ENCODE measurements around the gene OSBPL8.

The OSBPL8 gene

DNA sequence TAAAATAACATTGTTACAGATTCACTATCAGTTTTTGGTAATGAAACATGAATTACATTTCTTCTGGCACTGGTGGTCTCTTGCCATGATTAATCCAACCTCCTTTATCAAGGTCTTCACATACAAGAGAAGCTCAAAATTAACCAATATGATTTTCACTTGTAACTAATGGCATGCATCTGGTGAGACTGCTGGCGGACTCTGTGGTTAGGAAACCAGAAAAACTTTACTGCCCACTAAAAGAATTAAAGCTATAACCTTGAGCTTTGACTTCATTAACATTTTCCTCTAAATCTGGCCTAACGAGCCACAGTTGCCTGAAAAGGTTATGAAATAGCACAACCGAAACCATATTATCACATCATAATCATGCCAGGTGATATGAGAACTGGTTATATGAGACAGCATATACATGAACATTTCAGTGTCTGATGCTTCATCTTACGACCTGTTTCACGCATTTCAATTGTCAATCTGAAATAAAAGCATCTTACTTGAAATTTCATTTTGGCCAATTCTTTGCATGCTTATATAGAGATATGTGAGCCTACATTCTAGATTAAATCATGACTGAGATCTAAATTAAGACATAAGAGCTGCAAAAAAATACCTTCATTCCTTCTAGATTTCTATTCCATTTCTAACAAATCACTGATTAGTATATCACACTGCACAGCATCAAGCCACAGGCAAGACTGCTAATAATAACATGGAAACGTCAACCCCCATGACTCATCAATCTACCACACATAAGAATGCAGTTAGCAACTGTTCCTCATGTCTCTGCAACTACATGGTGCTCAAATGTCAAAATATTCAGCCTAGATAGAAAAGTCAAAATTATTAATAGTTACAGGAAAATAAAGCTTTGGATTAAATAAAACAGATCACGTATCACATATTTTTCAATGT, 89.3 kb downstream of the OSBPL8 start:
- H3K36me3 ChIP-seq (ENCODE audit: control insufficient read depth in 1 of 2, insufficient read depth in 2 of 2, low read depth in 1 of 2, low read length in 2 of 2) = no peaks in the 10 kb centered on the region
- H2BK5ac ChIP-seq (ENCODE audit: low read depth, low read length, poor library complexity, severe bottlenecking) = no peak overlapping the region
- H3K14ac ChIP-seq (ENCODE audit: low read length in 2 of 2) = no peak overlapping the region
- H3K79me1 ChIP-seq (replicated peaks; ENCODE audit: low read length, poor library complexity, severe bottlenecking) = peaks cover 16% of the 10 kb centered on the region
- no peaks in the 10 kb centered on the region for H3K9me3 ChIP-seq (ENCODE audit: control insufficient read depth, low read length)
- H2BK120ac ChIP-seq (ENCODE audit: low read depth, low read length) = no peak overlapping the region
- no peak overlapping the region for H4K8ac ChIP-seq (ENCODE audit: low read length)
- H3K4me1 ChIP-seq (ENCODE audit: control insufficient read depth, insufficient read depth, low read depth, low read length) = no peaks in the 10 kb centered on the region
- no peak overlapping the region for H4K91ac ChIP-seq (ENCODE audit: low read length)
- no peak overlapping the region for H3K4me2 ChIP-seq (ENCODE audit: low read length, poor library complexity, severe bottlenecking)
- no peak overlapping the region for H2AFZ ChIP-seq (ENCODE audit: low read depth, low read length)
- H3K27me3 ChIP-seq (ENCODE audit: control insufficient read depth in 1 of 2, insufficient read depth in 1 of 2, low read length in 2 of 2) = no peaks in the 10 kb centered on the region
- H3K4me3 ChIP-seq (ENCODE audit: insufficient read depth in 1 of 2, low read depth in 1 of 2, low read length in 2 of 2) = no peak overlapping the region
- H2AK5ac ChIP-seq (ENCODE audit: low read length, severe bottlenecking) = no peak overlapping the region
- WGBS = 66% methylated on average over 3 of the region's 7 CpGs
- no peak overlapping the region for H3K27ac ChIP-seq (ENCODE audit: low read length, poor library complexity, severe bottlenecking)
- H3K18ac ChIP-seq (ENCODE audit: low read depth in 1 of 2, low read length in 2 of 2) = no peak overlapping the region
- no peak overlapping the region for H2BK12ac ChIP-seq (ENCODE audit: low read length in 2 of 2)
- H2BK15ac ChIP-seq (ENCODE audit: low read depth, poor library complexity, severe bottlenecking) = no peak overlapping the region
- H3K23ac ChIP-seq (ENCODE audit: low read length in 2 of 2) = no peak overlapping the region
- DNase-seq = peak; percentile 84
- no peak overlapping the region for H3K9ac ChIP-seq (ENCODE audit: low read length)
- H3K4ac ChIP-seq (ENCODE audit: low read depth in 1 of 2, low read length in 2 of 2) = no peak overlapping the region

DNA sequence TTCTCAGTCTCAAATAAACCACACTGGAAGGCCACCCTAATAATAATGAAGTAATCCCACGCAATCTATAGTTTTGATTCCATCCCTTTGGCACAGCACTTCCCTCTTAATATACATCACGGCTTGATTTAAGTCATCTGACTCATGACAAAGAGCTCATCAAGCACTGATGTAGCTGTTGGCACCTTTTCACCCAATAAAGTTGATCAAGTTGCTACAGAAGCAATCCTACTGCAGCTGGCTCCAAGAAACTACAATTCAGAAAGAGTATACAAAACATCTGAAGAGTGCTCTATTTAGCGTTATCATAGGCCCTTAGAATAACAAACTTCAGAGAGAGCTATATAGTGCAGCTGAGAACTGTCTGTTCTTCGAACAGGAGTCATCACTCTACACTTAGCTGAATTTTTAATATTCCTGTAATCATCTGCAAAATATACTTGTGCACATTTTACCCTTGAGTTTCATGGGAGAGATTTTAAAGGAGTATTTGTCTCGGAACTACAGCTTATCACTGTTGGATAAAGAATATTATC, 94.9 kb downstream of the OSBPL8 start:
- Histone ChIP-seq H3K27ac (ENCODE audit: low read length, poor library complexity, severe bottlenecking) (no peak overlapping the region), H3K23ac (ENCODE audit: low read length in 2 of 2) (no peak overlapping the region), H3K18ac (ENCODE audit: low read depth in 1 of 2, low read length in 2 of 2) (no peak overlapping the region), H3K27me3 (ENCODE audit: control insufficient read depth in 1 of 2, insufficient read depth in 1 of 2, low read length in 2 of 2) (no peaks in the 10 kb centered on the region), H2BK5ac (ENCODE audit: low read depth, low read length, poor library complexity, severe bottlenecking) (no peak overlapping the region), H2BK15ac (ENCODE audit: low read depth, poor library complexity, severe bottlenecking) (no peak overlapping the region), H2AFZ (ENCODE audit: low read depth, low read length) (no peak overlapping the region), H3K14ac (ENCODE audit: low read length in 2 of 2) (no peak overlapping the region), H4K91ac (ENCODE audit: low read length) (no peak overlapping the region), H3K36me3 (ENCODE audit: control insufficient read depth in 1 of 2, insufficient read depth in 2 of 2, low read depth in 1 of 2, low read length in 2 of 2) (peaks cover 0 to 5% of the 10 kb centered on the region in 2 experiments), H3K9ac (ENCODE audit: low read length) (no peak overlapping the region), H3K4me2 (ENCODE audit: low read length, poor library complexity, severe bottlenecking) (no peak overlapping the region), H3K4me1 (ENCODE audit: control insufficient read depth, insufficient read depth, low read depth, low read length) (peaks cover 1% of the 10 kb centered on the region), H2BK120ac (ENCODE audit: low read depth, low read length) (no peak overlapping the region), H2AK5ac (ENCODE audit: low read length, severe bottlenecking) (no peak overlapping the region), H2BK12ac (ENCODE audit: low read length in 2 of 2) (no peak overlapping the region), H3K4me3 (ENCODE audit: insufficient read depth in 1 of 2, low read depth in 1 of 2, low read length in 2 of 2) (no peak overlapping the region), H4K8ac (ENCODE audit: low read length) (no peak overlapping the region), H3K4ac (ENCODE audit: low read depth in 1 of 2, low read length in 2 of 2) (no peak overlapping the region), H3K9me3 (ENCODE audit: control insufficient read depth, low read length) (no peaks in the 10 kb centered on the region), H3K79me1 (replicated peaks; ENCODE audit: low read length, poor library complexity, severe bottlenecking) (peaks cover 19% of the 10 kb centered on the region)
- WGBS = over 99% methylated on average over 2 of the region's 5 CpGs
- DNase-seq = no peak

DNA sequence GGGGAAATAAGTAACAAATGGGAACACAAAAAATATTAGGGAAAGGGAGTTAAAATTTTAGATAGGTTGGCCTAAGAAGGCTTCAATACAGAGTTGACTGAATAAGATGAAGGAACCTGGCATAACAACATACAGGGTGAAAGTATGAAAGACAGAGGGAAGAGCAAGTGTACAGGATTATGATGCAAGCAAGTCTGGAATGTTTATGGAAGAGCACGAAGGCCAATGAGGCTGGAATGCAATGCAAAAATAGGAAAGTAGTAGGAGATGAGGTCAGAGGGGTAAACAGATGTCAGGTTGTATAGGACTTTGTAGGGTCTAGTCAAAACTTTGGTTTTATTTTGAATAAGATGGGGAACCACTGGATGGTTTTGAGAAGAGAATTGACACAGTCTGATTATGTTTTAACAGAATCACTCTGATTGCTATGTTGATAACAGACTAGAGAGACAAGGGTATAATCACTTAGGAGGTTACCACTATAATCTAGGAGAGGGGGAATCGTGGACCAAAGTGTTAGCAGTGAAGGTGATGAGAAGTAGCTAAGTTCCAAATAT, 96.8 kb downstream of the OSBPL8 start:
- no peak overlapping the region for H3K27ac ChIP-seq (ENCODE audit: low read length, poor library complexity, severe bottlenecking)
- 56% methylated on average over 2 of the region's 2 CpGs for WGBS
- H3K14ac ChIP-seq (ENCODE audit: low read length in 2 of 2) = no peak overlapping the region
- peaks cover 4% of the 10 kb centered on the region for H3K4me1 ChIP-seq (ENCODE audit: control insufficient read depth, insufficient read depth, low read depth, low read length)
- no peak overlapping the region for H2BK12ac ChIP-seq (ENCODE audit: low read length in 2 of 2)
- H3K4me2 ChIP-seq (ENCODE audit: low read length, poor library complexity, severe bottlenecking) = no peak overlapping the region
- H2AFZ ChIP-seq (ENCODE audit: low read depth, low read length) = no peak overlapping the region
- no peaks in the 10 kb centered on the region for H3K9me3 ChIP-seq (ENCODE audit: control insufficient read depth, low read length)
- H2BK5ac ChIP-seq (ENCODE audit: low read depth, low read length, poor library complexity, severe bottlenecking) = no peak overlapping the region
- H4K8ac ChIP-seq (ENCODE audit: low read length) = no peak overlapping the region
- no peak overlapping the region for H2BK15ac ChIP-seq (ENCODE audit: low read depth, poor library complexity, severe bottlenecking)
- no peak overlapping the region for H4K91ac ChIP-seq (ENCODE audit: low read length)
- no peak overlapping the region for H3K23ac ChIP-seq (ENCODE audit: low read length in 2 of 2)
- H3K4ac ChIP-seq (ENCODE audit: low read depth in 1 of 2, low read length in 2 of 2) = no peak overlapping the region
- H3K4me3 ChIP-seq (ENCODE audit: insufficient read depth in 1 of 2, low read depth in 1 of 2, low read length in 2 of 2) = no peak overlapping the region
- H3K36me3 ChIP-seq (ENCODE audit: control insufficient read depth in 1 of 2, insufficient read depth in 2 of 2, low read depth in 1 of 2, low read length in 2 of 2) = peaks cover 0 to 9% of the 10 kb centered on the region in 2 experiments
- H3K9ac ChIP-seq (ENCODE audit: low read length) = no peak overlapping the region
- no peaks in the 10 kb centered on the region for H3K27me3 ChIP-seq (ENCODE audit: control insufficient read depth in 1 of 2, insufficient read depth in 1 of 2, low read length in 2 of 2)
- H2AK5ac ChIP-seq (ENCODE audit: low read length, severe bottlenecking) = no peak overlapping the region
- H3K18ac ChIP-seq (ENCODE audit: low read depth in 1 of 2, low read length in 2 of 2) = no peak overlapping the region
- H2BK120ac ChIP-seq (ENCODE audit: low read depth, low read length) = no peak overlapping the region
- DNase-seq = peak; percentile 57
- peaks cover 16% of the 10 kb centered on the region for H3K79me1 ChIP-seq (replicated peaks; ENCODE audit: low read length, poor library complexity, severe bottlenecking)

DNA sequence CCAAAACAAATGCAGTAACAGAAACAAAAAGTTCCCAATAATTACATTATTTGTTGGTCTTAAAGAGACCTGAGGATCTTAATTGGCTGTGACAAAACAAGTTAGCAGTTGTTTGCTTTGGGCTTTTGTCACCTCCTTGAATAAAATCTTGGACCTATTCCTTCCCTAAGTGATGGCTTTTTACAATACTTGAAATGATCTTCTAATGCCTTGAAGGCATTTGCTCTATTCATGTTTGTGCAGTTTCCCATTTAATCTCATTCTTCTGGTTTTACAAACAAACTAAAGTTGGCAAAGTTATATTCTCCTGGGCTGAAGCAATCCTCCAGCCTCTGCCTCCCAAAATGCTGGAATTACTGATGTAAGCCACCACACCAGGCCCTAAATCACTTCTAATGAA, 98.8 kb downstream of the OSBPL8 start:
- no peak overlapping the region for H3K4me3 ChIP-seq (ENCODE audit: insufficient read depth in 1 of 2, low read depth in 1 of 2, low read length in 2 of 2)
- no peaks in the 10 kb centered on the region for H3K27me3 ChIP-seq (ENCODE audit: control insufficient read depth in 1 of 2, insufficient read depth in 1 of 2, low read length in 2 of 2)
- no peak overlapping the region for H3K4me2 ChIP-seq (ENCODE audit: low read length, poor library complexity, severe bottlenecking)
- H2AFZ ChIP-seq (ENCODE audit: low read depth, low read length) = no peak overlapping the region
- H3K23ac ChIP-seq (ENCODE audit: low read length in 2 of 2) = no peak overlapping the region
- no peak overlapping the region for H2BK15ac ChIP-seq (ENCODE audit: low read depth, poor library complexity, severe bottlenecking)
- no peaks in the 10 kb centered on the region for H3K9me3 ChIP-seq (ENCODE audit: control insufficient read depth, low read length)
- no peak overlapping the region for H3K27ac ChIP-seq (ENCODE audit: low read length, poor library complexity, severe bottlenecking)
- H3K18ac ChIP-seq (ENCODE audit: low read depth in 1 of 2, low read length in 2 of 2) = no peak overlapping the region
- no peak for DNase-seq
- no peak overlapping the region for H3K4ac ChIP-seq (ENCODE audit: low read depth in 1 of 2, low read length in 2 of 2)
- H3K36me3 ChIP-seq (ENCODE audit: control insufficient read depth in 1 of 2, insufficient read depth in 2 of 2, low read depth in 1 of 2, low read length in 2 of 2) = peaks cover 0 to 13% of the 10 kb centered on the region in 2 experiments
- no peak overlapping the region for H4K8ac ChIP-seq (ENCODE audit: low read length)
- H2BK12ac ChIP-seq (ENCODE audit: low read length in 2 of 2) = no peak overlapping the region
- H2BK120ac ChIP-seq (ENCODE audit: low read depth, low read length) = no peak overlapping the region
- no peak overlapping the region for H3K14ac ChIP-seq (ENCODE audit: low read length in 2 of 2)
- peaks cover 12% of the 10 kb centered on the region for H3K79me1 ChIP-seq (replicated peaks; ENCODE audit: low read length, poor library complexity, severe bottlenecking)
- H2AK5ac ChIP-seq (ENCODE audit: low read length, severe bottlenecking) = no peak overlapping the region
- H4K91ac ChIP-seq (ENCODE audit: low read length) = no peak overlapping the region
- H3K9ac ChIP-seq (ENCODE audit: low read length) = no peak overlapping the region
- no peak overlapping the region for H2BK5ac ChIP-seq (ENCODE audit: low read depth, low read length, poor library complexity, severe bottlenecking)
- peaks cover 4% of the 10 kb centered on the region for H3K4me1 ChIP-seq (ENCODE audit: control insufficient read depth, insufficient read depth, low read depth, low read length)
